Measurements from ENCODE around the gene SNTB2. TPM values are rescaled to one million over a fixed set of nuclear protein-coding genes. Genes with fewer than 3 reads are reported as not detected.

SNTB2 gene
- total and polyA plus RNA-seq, 2 of the 13 experiments (the other 11 are each of a cell fraction or from before 2014, with no cell fraction given) = 11.5 to 19.2 TPM

GRCh38 chr16:69326172-69326873 lies 139.4 kb downstream of the SNTB2 start (continued):
- 0 out of 2 replicates have a peak, but pooled peaks have one; percentile 23 for TF ChIP-seq HIVEP1 (CRISPR knock-in tag; IDR thresholded peaks at IDR 0.05)
- TF ChIP-seq TBX2 (CRISPR knock-in tag; IDR thresholded peaks at IDR 0.05; ENCODE audit: borderline replicate concordance) = peak; percentile 71
- TF ChIP-seq ZBTB7A (CRISPR knock-in tag; IDR thresholded peaks at IDR 0.05) = no peak
- TF ChIP-seq ZFP82 (CRISPR knock-in tag; IDR thresholded peaks at IDR 0.05; ENCODE audit: borderline replicate concordance) = no peak
- peak; percentile 73 for TF ChIP-seq GATAD1 (CRISPR knock-in tag; IDR thresholded peaks at IDR 0.05)
- no peak for TF ChIP-seq CREBL2 (CRISPR knock-in tag; IDR thresholded peaks at IDR 0.05; ENCODE audit: borderline replicate concordance)
- TF ChIP-seq ZNF326 (CRISPR knock-in tag; IDR thresholded peaks at IDR 0.05; ENCODE audit: borderline replicate concordance) = no peak
- TF ChIP-seq ZNF501 (CRISPR knock-in tag; IDR thresholded peaks at IDR 0.05) = peak; percentile 53
- TF ChIP-seq LRRFIP1 (CRISPR knock-in tag; conservative IDR thresholded peaks at IDR 0.05) = no peak
- no peak for TF ChIP-seq SMAD1 (CRISPR knock-in tag; IDR thresholded peaks at IDR 0.05; ENCODE audit: borderline replicate concordance, low read depth)
- TF ChIP-seq ZNF670 (CRISPR knock-in tag; IDR thresholded peaks at IDR 0.05; ENCODE audit: borderline replicate concordance) = no peak
- no peak for TF ChIP-seq ZNF782 (CRISPR knock-in tag; IDR thresholded peaks at IDR 0.05; ENCODE audit: borderline replicate concordance)
- no peak for TF ChIP-seq HDAC6 (IDR thresholded peaks at IDR 0.05; ENCODE audit: low read depth, low read length)
- no peak for TF ChIP-seq NR0B2 (CRISPR knock-in tag; IDR thresholded peaks at IDR 0.05)
- no peak for TF ChIP-seq TP53 (CRISPR knock-in tag; conservative IDR thresholded peaks at IDR 0.05)
- peak; percentile 65; the same call in 1 of the 2 replicates for TF ChIP-seq ZFY (CRISPR knock-in tag; IDR thresholded peaks at IDR 0.05)
- no peak for TF ChIP-seq ZBTB44 (CRISPR knock-in tag; IDR thresholded peaks at IDR 0.05)
- TF ChIP-seq ZNF607 (CRISPR knock-in tag; IDR thresholded peaks at IDR 0.05; ENCODE audit: borderline replicate concordance) = no peak
- peak; percentile 71 for TF ChIP-seq HOMEZ (CRISPR knock-in tag; IDR thresholded peaks at IDR 0.05; ENCODE audit: low read depth)
- TF ChIP-seq ZNF546 (CRISPR knock-in tag; conservative IDR thresholded peaks at IDR 0.05) = no peak
- no peak for TF ChIP-seq TIGD3 (CRISPR knock-in tag; IDR thresholded peaks at IDR 0.05; ENCODE audit: borderline replicate concordance)
- TF ChIP-seq ZNF839 (CRISPR knock-in tag; IDR thresholded peaks at IDR 0.05; ENCODE audit: borderline replicate concordance) = no peak
